Measurements from ENCODE around the gene SLC14A1. TPM values are rescaled to one million over a fixed set of nuclear protein-coding genes. Genes with fewer than 3 reads are reported as not detected.

SLC14A1 gene
- total and polyA plus RNA-seq, 2 of the 4 experiments (the other 2 are of a cell fraction) = 20.5 to 31.9 TPM

GRCh38 chr18:45733535-45733934 lies 9.6 kb downstream of the SLC14A1 start:
- intact Hi-C loops (cut with micrococcal nuclease) (no loop called here), dilution Hi-C loops (cut with HindIII; ENCODE audit: low sequenced_read_pairs, unreplicated experiment) (no loop called here), in situ Hi-C loops (cut with MboI; ENCODE audit: low sequenced_read_pairs) (no loop called here)
- ChIA-PET POLR2A (ENCODE audit: unreplicated experiment) (no interaction called here), CTCF (no interaction called here)
- Histone ChIP-seq H3K4me2 (ENCODE audit: low read depth, low read length) (no peak overlapping the region), H2AK9ac (replicated peaks; ENCODE audit: low read depth, low read length, poor library complexity) (no peak overlapping the region), H4K91ac (ENCODE audit: insufficient read depth, low read depth, low read length) (no peak overlapping the region), H3K4ac (ENCODE audit: low read depth, low read length) (0 out of 2 replicates have a peak overlapping the region, but pooled peaks have one; percentile 2), H2BK20ac (ENCODE audit: low read depth, low read length) (peak overlapping the region; percentile 28; the same call in 1 of the 2 replicates), H3K27me3 (ENCODE audit: control insufficient read depth, insufficient read depth, low read length) (no peaks in the 10 kb centered on the region), H4K20me1 (ENCODE audit: insufficient read depth, low read length) (no peaks in the 10 kb centered on the region), H3K9ac (ENCODE audit: low read depth, low read length) (no peak overlapping the region), H4K8ac (ENCODE audit: low read depth in 2 of 2, low read length in 2 of 2) (no peak overlapping the region), H3K23ac (ENCODE audit: low read depth, low read length) (no peak overlapping the region), H2BK5ac (ENCODE audit: low read depth, low read length, poor library complexity, severe bottlenecking) (no peak overlapping the region), H2AK5ac (ENCODE audit: low read depth, low read length) (no peak overlapping the region), H3K18ac (ENCODE audit: low read depth, low read length) (no peak overlapping the region), H2AFZ (replicated peaks; ENCODE audit: low read length, poor library complexity) (no peak overlapping the region), H3K4me1 (ENCODE audit: control insufficient read depth, insufficient read depth, low read length) (peaks cover 15% of the 10 kb centered on the region), H3K36me3 (ENCODE audit: control insufficient read depth, insufficient read depth, low read length) (no peaks in the 10 kb centered on the region), H3K56ac (ENCODE audit: extremely low read depth, insufficient read depth, low read length) (no peak overlapping the region), H2BK120ac (ENCODE audit: low read depth, low read length) (no peak overlapping the region), H3K9me3 (ENCODE audit: control insufficient read depth, insufficient read depth, low read length) (no peaks in the 10 kb centered on the region), H3K14ac (replicated peaks; ENCODE audit: low read depth, low read length) (no peak overlapping the region), H3K27ac (ENCODE audit: insufficient read depth, low read length) (no peak overlapping the region), H3K4me3 (ENCODE audit: insufficient read depth, low read depth, low read length) (no peak overlapping the region), H2BK15ac (ENCODE audit: low read depth, low read length) (no peak overlapping the region), H3K79me1 (ENCODE audit: low read depth in 1 of 2, low read length in 2 of 2) (peaks cover 0 to 6% of the 10 kb centered on the region in 2 experiments; a peak in 1 of 4 replicates), H3K9me1 (ENCODE audit: insufficient read depth, low read length) (peaks cover 14% of the 10 kb centered on the region), H4K5ac (ENCODE audit: low read depth, low read length) (no peak overlapping the region)
- BruUV-seq (replicated peaks) = no TSS peak
- DNase-seq = no peak
- ATAC-seq (ENCODE audit: low read depth) = no peak
- TF ChIP-seq NFE2L2 (IDR thresholded peaks at IDR 0.05; ENCODE audit: low read depth, low read length) (no peak), MAFK (IDR thresholded peaks at IDR 0.05; ENCODE audit: low read depth, low read length) (no peak), POLR2A (IDR thresholded peaks at IDR 0.05; ENCODE audit: low read depth, low read length) (no peak), CHD1 (IDR thresholded peaks at IDR 0.05; ENCODE audit: low read depth, low read length) (no peak), CEBPB (IDR thresholded peaks at IDR 0.05; ENCODE audit: low read depth, low read length) (no peak), SMC3 (IDR thresholded peaks at IDR 0.05; ENCODE audit: low read depth, low read length) (no peak)
- TF ChIP-seq, protein P1, sequence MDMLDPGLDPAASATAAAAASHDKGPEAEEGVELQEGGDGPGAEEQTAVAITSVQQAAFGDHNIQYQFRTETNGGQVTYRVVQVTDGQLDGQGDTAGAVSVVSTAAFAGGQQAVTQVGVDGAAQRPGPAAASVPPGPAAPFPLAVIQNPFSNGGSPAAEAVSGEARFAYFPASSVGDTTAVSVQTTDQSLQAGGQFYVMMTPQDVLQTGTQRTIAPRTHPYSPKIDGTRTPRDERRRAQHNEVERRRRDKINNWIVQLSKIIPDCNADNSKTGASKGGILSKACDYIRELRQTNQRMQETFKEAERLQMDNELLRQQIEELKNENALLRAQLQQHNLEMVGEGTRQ (IDR thresholded peaks at IDR 0.05; ENCODE audit: low read depth, low read length) = no peak
- 83% methylated on average over 1 of the region's 7 CpGs; no CpG with 5 or more reads in 1 of the 2 experiments for WGBS, 2 experiments (ENCODE audit: extremely low coverage in 2 of 2, insufficient read length in 1 of 2)
